ENCODE measurements around the gene ADM2.

GRCh38 chr22:50498322-50498890 is 17.1 kb downstream of the ADM2 start:
- TF ChIP-seq, protein P1, sequence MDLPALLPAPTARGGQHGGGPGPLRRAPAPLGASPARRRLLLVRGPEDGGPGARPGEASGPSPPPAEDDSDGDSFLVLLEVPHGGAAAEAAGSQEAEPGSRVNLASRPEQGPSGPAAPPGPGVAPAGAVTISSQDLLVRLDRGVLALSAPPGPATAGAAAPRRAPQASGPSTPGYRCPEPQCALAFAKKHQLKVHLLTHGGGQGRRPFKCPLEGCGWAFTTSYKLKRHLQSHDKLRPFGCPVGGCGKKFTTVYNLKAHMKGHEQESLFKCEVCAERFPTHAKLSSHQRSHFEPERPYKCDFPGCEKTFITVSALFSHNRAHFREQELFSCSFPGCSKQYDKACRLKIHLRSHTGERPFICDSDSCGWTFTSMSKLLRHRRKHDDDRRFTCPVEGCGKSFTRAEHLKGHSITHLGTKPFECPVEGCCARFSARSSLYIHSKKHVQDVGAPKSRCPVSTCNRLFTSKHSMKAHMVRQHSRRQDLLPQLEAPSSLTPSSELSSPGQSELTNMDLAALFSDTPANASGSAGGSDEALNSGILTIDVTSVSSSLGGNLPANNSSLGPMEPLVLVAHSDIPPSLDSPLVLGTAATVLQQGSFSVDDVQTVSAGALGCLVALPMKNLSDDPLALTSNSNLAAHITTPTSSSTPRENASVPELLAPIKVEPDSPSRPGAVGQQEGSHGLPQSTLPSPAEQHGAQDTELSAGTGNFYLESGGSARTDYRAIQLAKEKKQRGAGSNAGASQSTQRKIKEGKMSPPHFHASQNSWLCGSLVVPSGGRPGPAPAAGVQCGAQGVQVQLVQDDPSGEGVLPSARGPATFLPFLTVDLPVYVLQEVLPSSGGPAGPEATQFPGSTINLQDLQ (CRISPR knock-in tag; IDR thresholded peaks at IDR 0.05), result no peak
- TF ChIP-seq NFATC3 (CRISPR knock-in tag; IDR thresholded peaks at IDR 0.05), result no peak
- no peak for TF ChIP-seq TRIM22 (IDR thresholded peaks at IDR 0.05)
- no peak for TF ChIP-seq PCBP1 (IDR thresholded peaks at IDR 0.05; ENCODE audit: borderline replicate concordance, low read depth, low read length)
- TF ChIP-seq, protein P2, sequence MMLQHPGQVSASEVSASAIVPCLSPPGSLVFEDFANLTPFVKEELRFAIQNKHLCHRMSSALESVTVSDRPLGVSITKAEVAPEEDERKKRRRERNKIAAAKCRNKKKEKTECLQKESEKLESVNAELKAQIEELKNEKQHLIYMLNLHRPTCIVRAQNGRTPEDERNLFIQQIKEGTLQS (CRISPR knock-in tag; IDR thresholded peaks at IDR 0.05), result no peak
- no peak for TF ChIP-seq JUND (CRISPR knock-in tag; IDR thresholded peaks at IDR 0.05)
- no peak for TF ChIP-seq ZNF280B (CRISPR knock-in tag; IDR thresholded peaks at IDR 0.05; ENCODE audit: borderline replicate concordance)
- no peak for TF ChIP-seq SETDB1 (CRISPR knock-in tag; IDR thresholded peaks at IDR 0.05; ENCODE audit: borderline replicate concordance)
- no peak for TF ChIP-seq RFX5 (IDR thresholded peaks at IDR 0.05; ENCODE audit: low read depth, low read length)
- TF ChIP-seq USF2 (IDR thresholded peaks at IDR 0.05; ENCODE audit: low read depth, low read length), result no peak
- no peak for TF ChIP-seq USF2 (CRISPR knock-in tag; IDR thresholded peaks at IDR 0.05; ENCODE audit: borderline replicate concordance)
- no peak for TF ChIP-seq PRPF4 (IDR thresholded peaks at IDR 0.05; ENCODE audit: low read depth, low read length, poor library complexity, severe bottlenecking)

Measured in HepG2 (cell line).